Choroid plexus epithelial cell (primary cell): ENCODE results near the gene GRXCR1.

ENCODE experiments used
- DNase-seq: peaks from one replicate; pipeline ENCODE4 v3.0.0-alpha.2; 2010; ENCODE audit warnings: low read depth
- H3K4me3 ChIP-seq: 2 replicates; pipeline ENCODE4 v1.5.1; 2011; ENCODE audit warnings: low read depth, mild to moderate bottlenecking, control low read depth, low read length, moderate library complexity
- TF ChIP-seq, protein P1 (sequence below): conservative IDR thresholded peaks from 2 replicates; pipeline ENCODE4 v1.5.1; 2011; ENCODE audit warnings: low read depth, mild to moderate bottlenecking, control low read depth, inconsistent platforms, low read length, moderate library complexity

GRXCR1 gene

DNA sequence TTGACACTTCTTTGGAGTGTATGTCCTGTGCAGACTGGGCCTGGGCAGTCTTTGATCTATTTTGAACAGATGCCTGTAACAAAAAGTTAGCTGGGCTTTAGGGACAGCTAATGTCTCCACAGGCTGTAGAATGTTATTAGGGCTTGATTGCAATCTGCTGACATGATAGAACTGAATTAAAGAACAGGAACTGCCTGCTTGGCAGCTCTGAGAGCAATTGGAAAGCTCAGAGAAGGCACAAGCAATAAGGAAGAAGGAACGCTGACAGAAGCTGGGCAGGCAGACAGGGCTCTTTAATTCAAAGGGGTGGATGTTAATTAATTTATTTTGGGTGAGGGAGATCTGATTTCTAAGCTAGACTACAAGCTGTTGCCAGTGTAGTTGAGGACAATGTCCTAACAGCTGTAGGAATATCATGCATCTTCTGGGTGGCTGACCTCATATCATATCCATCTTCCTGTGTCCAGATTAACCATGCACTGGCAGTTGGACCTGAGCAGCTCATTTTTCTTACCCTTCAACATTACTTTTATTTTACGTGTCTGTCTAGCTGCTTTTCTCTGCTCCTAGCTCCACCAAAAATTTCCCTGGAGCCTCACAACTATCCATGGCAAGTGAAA lies 20.7 kb upstream of the GRXCR1 start:
- no peak for DNase-seq
- H3K4me3 ChIP-seq: no peak overlapping the region
- TF ChIP-seq, protein P1, sequence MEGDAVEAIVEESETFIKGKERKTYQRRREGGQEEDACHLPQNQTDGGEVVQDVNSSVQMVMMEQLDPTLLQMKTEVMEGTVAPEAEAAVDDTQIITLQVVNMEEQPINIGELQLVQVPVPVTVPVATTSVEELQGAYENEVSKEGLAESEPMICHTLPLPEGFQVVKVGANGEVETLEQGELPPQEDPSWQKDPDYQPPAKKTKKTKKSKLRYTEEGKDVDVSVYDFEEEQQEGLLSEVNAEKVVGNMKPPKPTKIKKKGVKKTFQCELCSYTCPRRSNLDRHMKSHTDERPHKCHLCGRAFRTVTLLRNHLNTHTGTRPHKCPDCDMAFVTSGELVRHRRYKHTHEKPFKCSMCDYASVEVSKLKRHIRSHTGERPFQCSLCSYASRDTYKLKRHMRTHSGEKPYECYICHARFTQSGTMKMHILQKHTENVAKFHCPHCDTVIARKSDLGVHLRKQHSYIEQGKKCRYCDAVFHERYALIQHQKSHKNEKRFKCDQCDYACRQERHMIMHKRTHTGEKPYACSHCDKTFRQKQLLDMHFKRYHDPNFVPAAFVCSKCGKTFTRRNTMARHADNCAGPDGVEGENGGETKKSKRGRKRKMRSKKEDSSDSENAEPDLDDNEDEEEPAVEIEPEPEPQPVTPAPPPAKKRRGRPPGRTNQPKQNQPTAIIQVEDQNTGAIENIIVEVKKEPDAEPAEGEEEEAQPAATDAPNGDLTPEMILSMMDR: no peak

DNA sequence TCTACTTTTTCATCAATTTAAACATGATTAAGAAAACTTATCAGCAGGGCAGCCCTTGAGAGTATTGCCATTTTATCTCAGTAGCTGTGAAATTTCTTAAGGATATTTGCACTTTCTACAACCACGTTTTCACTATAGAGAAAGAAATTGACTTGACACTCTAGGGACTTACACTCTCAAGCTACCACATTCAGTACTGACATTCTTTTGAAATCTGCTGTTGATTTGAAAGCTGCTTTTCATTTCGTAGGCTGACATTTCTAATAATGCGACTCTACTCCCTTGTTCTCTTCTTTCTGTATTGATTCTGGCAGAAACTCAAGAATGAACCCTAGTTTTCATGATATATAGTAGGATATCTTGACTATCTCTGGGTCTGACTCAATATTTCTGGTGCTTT lies 13.7 kb upstream of the GRXCR1 start:
- no peak for DNase-seq
- TF ChIP-seq, protein P1: no peak
- H3K4me3 ChIP-seq: no peak overlapping the region

DNA sequence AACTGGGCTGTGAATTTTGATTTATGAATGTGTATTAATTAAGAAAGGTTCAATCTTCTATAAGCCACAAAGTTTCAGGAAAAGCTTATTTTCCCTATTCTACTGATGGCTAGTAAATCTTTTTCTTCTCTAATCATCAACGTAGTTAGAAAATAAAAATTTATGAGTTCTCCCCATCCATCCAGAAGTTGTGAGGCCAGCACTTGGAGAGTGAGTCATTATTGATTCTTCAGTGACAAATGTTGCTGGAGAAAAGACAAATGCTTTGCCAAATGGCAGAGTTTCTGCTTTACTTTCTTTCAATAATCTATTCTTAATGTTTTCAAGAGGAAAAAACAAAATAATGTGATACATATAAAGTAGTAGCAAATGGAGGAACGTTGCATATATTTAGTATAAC lies 11.3 kb upstream of the GRXCR1 start:
- no peak overlapping the region for H3K4me3 ChIP-seq
- DNase-seq: no peak
- TF ChIP-seq, protein P1: no peak

DNA sequence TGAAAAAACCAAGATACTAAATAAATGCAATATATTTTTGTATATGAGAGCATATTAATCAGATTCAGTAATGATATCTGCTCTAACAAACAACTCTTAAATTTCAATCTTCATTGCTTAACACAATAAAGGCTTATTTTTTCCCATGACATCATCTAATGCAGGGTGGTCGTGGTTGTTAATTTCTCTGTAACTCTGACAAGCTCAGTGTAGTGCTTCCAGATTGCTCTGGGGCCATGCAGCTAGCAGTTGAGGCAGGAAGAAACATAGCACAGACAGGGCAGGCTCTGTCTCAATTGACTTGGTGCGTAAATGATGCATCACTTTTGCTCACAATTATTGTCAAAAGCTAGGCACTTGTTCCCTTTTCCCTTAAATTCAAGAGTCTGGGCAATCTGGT lies 869 bp upstream of the GRXCR1 start:
- DNase-seq: no peak
- H3K4me3 ChIP-seq: no peak overlapping the region
- TF ChIP-seq, protein P1: no peak

DNA sequence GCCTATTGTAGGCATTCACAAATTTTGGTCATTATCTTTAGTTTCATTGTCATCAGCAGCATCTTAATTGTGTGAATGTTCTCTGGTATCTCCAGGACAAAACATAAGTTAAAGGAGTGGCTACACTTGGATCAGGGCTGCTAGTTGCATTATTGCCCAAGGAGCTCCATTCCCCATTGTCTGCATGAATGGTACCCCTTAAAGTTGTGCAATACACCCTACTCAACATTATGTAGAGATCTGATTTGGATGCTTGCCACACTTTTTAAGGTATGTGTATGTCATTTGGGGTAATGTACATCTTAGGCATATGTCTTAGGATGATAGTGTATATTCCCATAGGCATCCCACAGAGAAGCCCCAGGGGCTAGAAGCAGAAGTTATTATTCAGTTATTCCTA lies 2.9 kb downstream of the GRXCR1 start:
- DNase-seq: no peak
- TF ChIP-seq, protein P1: no peak
- H3K4me3 ChIP-seq: no peak overlapping the region

DNA sequence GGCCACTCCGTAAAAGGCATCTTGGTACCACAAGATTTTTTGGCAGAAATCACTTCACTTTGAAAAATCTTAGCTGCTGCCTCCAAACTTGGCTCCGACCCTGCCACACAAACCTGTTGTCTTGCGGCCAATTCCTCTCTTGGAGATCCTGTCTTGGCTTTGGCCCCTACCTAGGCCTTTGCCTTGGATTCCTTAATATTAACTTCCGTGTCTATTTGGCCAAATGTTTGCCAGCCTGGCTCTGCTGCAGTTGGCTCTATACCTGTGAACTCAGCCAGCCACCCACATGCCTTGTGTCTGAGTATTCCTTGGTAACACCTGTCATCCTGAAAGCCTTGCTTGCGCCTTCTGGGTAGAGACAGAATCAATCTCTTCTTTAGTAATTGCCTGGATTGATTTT lies 12.5 kb downstream of the GRXCR1 start:
- DNase-seq: no peak
- TF ChIP-seq, protein P1: no peak
- no peak overlapping the region for H3K4me3 ChIP-seq

DNA sequence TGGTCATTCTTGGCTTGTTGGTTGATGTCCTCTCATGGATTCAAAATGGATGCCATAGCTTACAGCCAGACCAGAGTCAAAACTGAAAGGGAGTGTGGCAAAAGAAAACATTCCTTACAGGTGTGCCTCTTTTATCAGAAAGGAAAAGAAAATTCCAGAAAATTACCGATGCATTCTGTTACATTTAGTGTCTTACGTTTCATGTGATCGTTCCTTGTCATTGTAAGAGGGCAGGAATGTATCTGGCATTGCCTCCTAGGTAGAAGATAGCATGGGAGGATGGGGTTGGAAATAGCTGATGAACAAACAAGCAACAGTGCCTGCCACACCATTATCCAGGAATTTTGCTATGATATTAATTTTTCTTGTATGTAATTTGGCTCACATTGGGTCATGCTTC lies 13.1 kb downstream of the GRXCR1 start:
- DNase-seq: no peak
- H3K4me3 ChIP-seq: no peak overlapping the region
- TF ChIP-seq, protein P1: no peak
